HepG2 (cell line): ENCODE data around the gene XG. TPM values are rescaled to one million over a fixed set of nuclear protein-coding genes. Genes with fewer than 3 reads are reported as not detected.

Experiments used
- ATAC-seq: fragments of 200-7000 bp; cut with Tn5 transposase; 3 replicates; pipeline ENCODE4 v1.9.1; 2020; ENCODE audit warnings: mild to moderate bottlenecking, moderate library complexity
- BruUV-seq: library from RNA; stranded (reverse); fragments of 400-500 nt; replicated peaks from 2 replicates; lab custom pipeline; 2021; lab: Mats Ljungman, UMichigan
- CTCF ChIA-PET: fragments of 300-600 bp; formaldehyde crosslinking; extraction: SDS; loops from one replicate; lab custom pipeline; 2021; ENCODE audit warnings: low total read pairs, inconsistent platforms, low intra/inter-chr PET ratio; lab: Yijun Ruan, JAX
- POLR2A ChIA-PET: fragments of 350-600 bp; sonication (Branson Sonifier 250); formaldehyde crosslinking; loops from one replicate; lab custom pipeline; 2020; ENCODE audit warnings: antibody characterized with exemption, inconsistent platforms; lab: Yijun Ruan, JAX
- DNase-seq: peaks from one replicate; pipeline ENCODE4 v3.0.0-alpha.2; 2015; ENCODE audit warnings: low spot score
- FAIRE-seq: peaks from 3 replicates; lab custom pipeline; 2011; peaks lifted over from hg19 to GRCh38; lab: Jason Lieb, UNC
- H2AFZ ChIP-seq: one replicate; pipeline ENCODE4 v1.6.1; 2011; ENCODE audit warnings: low read length, inconsistent platforms
- H3K27ac ChIP-seq: fragments of 300-600 bp; 3 replicates; pipeline ENCODE4 v1.8.0; 2011; ENCODE audit warnings: mixed run types, mild to moderate bottlenecking, mixed read lengths, low read length, inconsistent platforms; ENCODE audit not compliant: insufficient read depth; ENCODE audit errors: extremely low read length
- H3K27me3 ChIP-seq, 2 experiments: fragments of 200-600 bp in 1 of 2; 2 replicates in 1 of 2; 3 replicates in 1 of 2; pipeline versions ENCODE4 v1.6.0 to v1.8.0; 2011; ENCODE audit warnings: low read length in 2 of 2, mild to moderate bottlenecking in 2 of 2, moderate library complexity in 2 of 2, inconsistent platforms in 1 of 2; ENCODE audit not compliant: insufficient read depth in 2 of 2, control insufficient read depth in 1 of 2
- H3K36me3 ChIP-seq, 2 experiments: fragments of 200-600 bp in 1 of 2; replicated peaks in 1 of 2; 2 replicates in 1 of 2; 3 replicates in 1 of 2; pipeline versions ENCODE4 v1.5.1 to v1.8.0; 2011; ENCODE audit warnings: low read length in 2 of 2, inconsistent platforms in 1 of 2; ENCODE audit not compliant: insufficient read depth in 2 of 2, control insufficient read depth in 1 of 2
- H3K4me1 ChIP-seq: 2 replicates; pipeline ENCODE4 v1.5.1; 2012; ENCODE audit warnings: low read length, inconsistent platforms; ENCODE audit not compliant: insufficient read depth
- H3K4me2 ChIP-seq: 2 replicates; pipeline ENCODE4 v1.6.0; 2011; ENCODE audit warnings: low read depth, low read length, inconsistent platforms
- H3K4me3 ChIP-seq, 3 experiments: fragments of 200-600 bp in 1 of 3; sonication (generic), shearing (Covaris generic) in 1 of 3; replicated peaks in 1 of 3; 2 replicates each; pipeline ENCODE4 v1.5.1; 2011 to 2016; ENCODE audit warnings: low read length in 3 of 3, inconsistent platforms in 2 of 3, low read depth in 2 of 3, mild to moderate bottlenecking in 2 of 3, control low read depth in 1 of 3, mixed read lengths in 1 of 3; ENCODE audit not compliant: insufficient read depth in 1 of 3
- H3K79me2 ChIP-seq: one replicate; pipeline ENCODE4 v1.6.1; 2011; ENCODE audit warnings: low read length, inconsistent platforms; ENCODE audit not compliant: insufficient read depth
- H3K9ac ChIP-seq: 2 replicates; pipeline ENCODE4 v1.6.0; 2011; ENCODE audit warnings: mild to moderate bottlenecking, low read depth, low read length, inconsistent platforms; ENCODE audit not compliant: insufficient read depth
- H3K9me3 ChIP-seq: 2 replicates; pipeline ENCODE4 v1.5.1; 2012; ENCODE audit warnings: mild to moderate bottlenecking, low read length
- H4K20me1 ChIP-seq: 2 replicates; pipeline ENCODE4 v1.6.0; 2011; ENCODE audit warnings: inconsistent platforms, mild to moderate bottlenecking, low read length, moderate library complexity; ENCODE audit not compliant: insufficient read depth
- HNF1A ChIP-seq, 2 experiments: sonication (generic) in 1 of 2; formaldehyde crosslinking in 1 of 2; IDR thresholded peaks; 2 replicates each; pipeline versions ENCODE4 v1.4.0 to v1.6.1; 2016 to 2020; ENCODE audit warnings: borderline replicate concordance in 1 of 2, low read depth in 1 of 2, mild to moderate bottlenecking in 1 of 2, missing genetic modification reagents in 1 of 2
- LBX2 ChIP-seq: sonication (generic); formaldehyde crosslinking; IDR thresholded peaks from 2 replicates; pipeline ENCODE4 v1.5.0; 2020; ENCODE audit warnings: missing genetic modification reagents, mild to moderate bottlenecking, borderline replicate concordance
- RERE ChIP-seq: IDR thresholded peaks from 2 replicates; pipeline ENCODE4 v1.6.1; 2016; ENCODE audit warnings: low read depth, missing genetic modification reagents, missing compliant biosample characterization
- ZNF121 ChIP-seq: sonication (generic); formaldehyde crosslinking; IDR thresholded peaks from 2 replicates; pipeline ENCODE4 v1.5.0; 2020; ENCODE audit warnings: mild to moderate bottlenecking, missing genetic modification reagents
- ZNF280D ChIP-seq: sonication (generic); formaldehyde crosslinking; IDR thresholded peaks from 2 replicates; pipeline ENCODE4 v1.5.1; 2020; ENCODE audit warnings: mild to moderate bottlenecking, missing genetic modification reagents
- ZNF777 ChIP-seq: sonication (generic); formaldehyde crosslinking; IDR thresholded peaks from 2 replicates; pipeline ENCODE4 v1.4.0; 2020; ENCODE audit warnings: missing genetic modification reagents
- ZNF839 ChIP-seq: sonication (generic); formaldehyde crosslinking; IDR thresholded peaks from 2 replicates; pipeline ENCODE4 v1.4.0; 2020; ENCODE audit warnings: missing genetic modification reagents, mild to moderate bottlenecking, borderline replicate concordance
- WGBS: methylation state at CpG from one replicate; pipeline ENCODE4 v1.1.6; 2017; ENCODE audit warnings: low lambda C conversion rate; 5-methylcytosine and 5-hydroxymethylcytosine counted together
- in situ Hi-C: cut with HindIII; loops from 2 replicates; pipeline ENCODE4 v1.10.0; 2017; ENCODE audit warnings: low pct_unique_long_range_greater_than_20kb; ENCODE audit not compliant: extremely low pct_ligation_motif_present
- intact Hi-C: fragments of 100-400 bp; cut with micrococcal nuclease; formaldehyde crosslinking; loops from one replicate; pipeline ENCODE4 v1.10.0; 2022; ENCODE audit not compliant: unreplicated experiment
- polyA plus RNA-seq, 8 experiments: library from polyadenylated mRNA; depleted of rRNA in 3 of 8; stranded (reverse) in 7 of 8; unstranded in 1 of 8; fragments of >200 nt; fragmentation: Illumina TruSeq in 4 of 8; extraction: Trizol in 4 of 8; gene quantifications; 2 replicates each; pipeline versions ENCODE4 v1.2.1 to v1.2.3, GENCODE V29; 2011 to 2016; ENCODE audit warnings: low read depth in 4 of 8, missing spikeins in 1 of 8, mixed read lengths in 1 of 8; ENCODE audit not compliant: insufficient read depth in 1 of 8
- total RNA-seq, 5 experiments: library from RNA; depleted of rRNA; stranded (reverse); fragments of >200 nt; fragmentation: Illumina TruSeq; extraction: Trizol; gene quantifications; 2 replicates each; pipeline ENCODE4 v1.2.3, GENCODE V29; 2016; ENCODE audit warnings: low read depth in 1 of 5

Gene XG
- total and polyA plus RNA-seq, 2 of the 13 experiments (the other 11 are each of a cell fraction or from before 2014, with no cell fraction given): not detected

GRCh38 chrX:2788980-2789379 is 37.1 kb downstream of the XG start:
- H3K9me3 ChIP-seq: no peaks in the 10 kb centered on the region
- no TSS peak for BruUV-seq
- CTCF ChIA-PET: no interaction called here
- no peak for ATAC-seq
- H3K36me3 ChIP-seq: no peaks in the 10 kb centered on the region
- no peaks in the 10 kb centered on the region for H3K79me2 ChIP-seq
- H3K9ac ChIP-seq: no peak overlapping the region
- no peak overlapping the region for H2AFZ ChIP-seq
- WGBS: 38% methylated on average over 2 of the region's 4 CpGs
- FAIRE-seq: no peak
- H4K20me1 ChIP-seq: no peaks in the 10 kb centered on the region
- no peaks in the 10 kb centered on the region for H3K4me1 ChIP-seq
- no peak for DNase-seq
- peaks cover 1 to 4% of the 10 kb centered on the region in 2 experiments; a peak in 1 of 5 replicates for H3K27me3 ChIP-seq
- POLR2A ChIA-PET: no interaction called here
- H3K4me2 ChIP-seq: no peak overlapping the region
- in situ Hi-C loops: no loop called here
- no peak overlapping the region for H3K4me3 ChIP-seq
- TF ChIP-seq ZNF839 (CRISPR knock-in tag): no peak
- no peak for TF ChIP-seq ZNF280D (CRISPR knock-in tag)
- TF ChIP-seq RERE (CRISPR knock-in tag): no peak
- no peak for TF ChIP-seq HNF1A (IDR thresholded peaks at IDR 0.05; ENCODE audit: low read depth)
- no peak for TF ChIP-seq HNF1A (CRISPR knock-in tag; IDR thresholded peaks at IDR 0.05; ENCODE audit: borderline replicate concordance)
- peak; percentile 61; the same call in 1 of the 2 replicates for TF ChIP-seq ZNF121 (CRISPR knock-in tag)
- TF ChIP-seq LBX2: no peak
- no peak for TF ChIP-seq ZNF777
- H3K27ac ChIP-seq: no peak overlapping the region
- intact Hi-C loops: no loop called here
